DMS79 (cell line): ENCODE measurements around the gene GPR84.
"Not testable (repeated sequence)": the region's sequence is repeated elsewhere in the genome, so short reads cannot be mapped to it uniquely, and the experiment has no call there.

Source experiments
- DNase-seq: peaks from one replicate; lab custom pipeline; 2025; lab: John Stamatoyannopoulos, UW

GPR84 gene

GRCh38 chr12:54355104-54355815 is 9.0 kb downstream of the GPR84 start:
- DNase-seq, result no peak

GRCh38 chr12:54354271-54354670 is 10.0 kb downstream of the GPR84 start:
- DNase-seq, result not testable (repeated sequence)

GRCh38 chr12:54352891-54353874 is 11.1 kb downstream of the GPR84 start:
- peak; percentile 15 for DNase-seq

- peak; percentile 72 for DNase-seq
Observed at GRCh38 chr12:54352022-54352531, 12.2 kb downstream of the GPR84 start.

- no peak for DNase-seq
Observed at GRCh38 chr12:54351341-54351740, 12.9 kb downstream of the GPR84 start.

GRCh38 chr12:54350743-54351142 is 13.5 kb downstream of the GPR84 start:
- no peak for DNase-seq

- DNase-seq, result no peak
Observed at GRCh38 chr12:54349679-54350078, 14.6 kb downstream of the GPR84 start.

GRCh38 chr12:54349036-54349435 is 15.2 kb downstream of the GPR84 start:
- DNase-seq, result no peak

- no peak for DNase-seq
Observed at GRCh38 chr12:54341378-54342300, 22.6 kb downstream of the GPR84 start.

- DNase-seq, result no peak
Observed at GRCh38 chr12:54340846-54341245, 23.4 kb downstream of the GPR84 start.

- no peak for DNase-seq
Observed at GRCh38 chr12:54338698-54339296, 25.5 kb downstream of the GPR84 start.

- peak; percentile 2 for DNase-seq
Observed at GRCh38 chr12:54337854-54338650, 26.2 kb downstream of the GPR84 start.

GRCh38 chr12:54337280-54337842 is 26.9 kb downstream of the GPR84 start:
- no peak for DNase-seq

GRCh38 chr12:54333420-54334034 is 30.8 kb downstream of the GPR84 start:
- no peak for DNase-seq

GRCh38 chr12:54331461-54331860 is 32.8 kb downstream of the GPR84 start:
- no peak for DNase-seq

- DNase-seq, result no peak
Observed at GRCh38 chr12:54330442-54330841, 33.8 kb downstream of the GPR84 start.

GRCh38 chr12:54329759-54330158 is 34.5 kb downstream of the GPR84 start:
- DNase-seq, result no peak

- no peak for DNase-seq
Observed at GRCh38 chr12:54328595-54329337, 35.5 kb downstream of the GPR84 start.
